ENCODE results near the gene ITPK1.

The ITPK1 gene

GRCh38 chr14:93044556-93044955 lies 71.2 kb downstream of the ITPK1 start:
- DNase-seq (ENCODE audit: low read depth): peak; percentile 54

DNA sequence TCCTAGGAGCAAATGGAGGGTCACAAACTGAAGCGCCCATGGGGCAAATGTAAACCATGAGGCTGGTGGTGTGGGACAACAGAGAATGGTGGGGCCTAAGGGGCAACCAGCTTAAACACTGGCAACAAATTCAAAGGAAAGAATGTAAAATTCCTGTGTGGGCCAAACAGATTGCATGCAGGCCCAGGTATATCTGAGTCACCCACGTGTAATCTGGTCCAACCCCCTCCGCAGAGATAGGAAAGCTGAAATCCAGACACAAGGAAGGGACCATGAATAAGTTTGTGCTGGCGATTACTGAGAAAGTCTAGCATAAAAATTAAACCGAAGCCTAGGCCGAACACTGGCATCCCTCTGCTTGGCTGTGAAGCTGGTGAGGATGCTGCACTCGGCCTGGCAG lies 71.6 kb downstream of the ITPK1 start:
- DNase-seq (ENCODE audit: low read depth): no peak

GRCh38 chr14:93042968-93043940 lies 72.5 kb downstream of the ITPK1 start:
- DNase-seq (ENCODE audit: low read depth): no peak

DNA sequence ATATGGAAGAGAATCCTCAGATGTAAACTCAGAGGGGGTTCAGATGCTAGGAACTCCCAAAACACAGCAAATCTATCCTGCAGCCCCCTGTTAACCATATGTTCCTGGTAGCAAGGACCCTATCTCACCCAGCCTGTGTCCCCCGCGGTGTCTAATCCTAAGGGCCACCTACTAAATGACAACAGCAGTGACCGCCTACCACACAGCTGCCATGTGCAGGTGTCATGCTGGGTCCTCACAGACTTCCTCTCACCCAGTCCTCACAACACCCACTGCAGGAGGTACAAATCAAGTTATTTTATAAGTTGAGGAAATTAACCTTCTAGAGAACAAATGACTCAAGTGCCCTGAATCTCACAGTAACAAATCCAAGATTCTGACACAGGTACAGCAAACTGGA lies 73.9 kb downstream of the ITPK1 start:
- no peak for DNase-seq (ENCODE audit: low read depth)

DNA sequence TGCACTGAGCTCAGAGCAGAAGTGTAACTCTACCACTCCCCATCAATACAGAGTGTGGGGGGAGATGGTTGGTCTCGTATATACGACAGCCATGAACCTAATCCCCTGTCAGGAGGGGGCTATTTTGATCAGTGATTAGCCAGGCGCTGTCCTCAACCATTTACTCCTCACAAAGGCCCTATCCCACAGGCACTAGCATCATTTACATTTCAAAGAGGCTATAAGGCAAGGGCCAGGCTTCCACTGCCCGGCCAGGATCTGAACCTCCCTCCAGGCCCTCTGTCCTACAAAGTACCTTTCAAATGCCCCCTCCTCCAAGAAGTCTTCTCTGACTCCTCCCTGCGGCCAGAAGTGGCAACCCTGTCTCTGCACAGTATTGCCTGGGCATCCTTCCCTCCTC lies 74.7 kb downstream of the ITPK1 start:
- DNase-seq (ENCODE audit: low read depth): no peak

GRCh38 chr14:93040443-93040842 lies 75.3 kb downstream of the ITPK1 start:
- no peak for DNase-seq (ENCODE audit: low read depth)

DNA sequence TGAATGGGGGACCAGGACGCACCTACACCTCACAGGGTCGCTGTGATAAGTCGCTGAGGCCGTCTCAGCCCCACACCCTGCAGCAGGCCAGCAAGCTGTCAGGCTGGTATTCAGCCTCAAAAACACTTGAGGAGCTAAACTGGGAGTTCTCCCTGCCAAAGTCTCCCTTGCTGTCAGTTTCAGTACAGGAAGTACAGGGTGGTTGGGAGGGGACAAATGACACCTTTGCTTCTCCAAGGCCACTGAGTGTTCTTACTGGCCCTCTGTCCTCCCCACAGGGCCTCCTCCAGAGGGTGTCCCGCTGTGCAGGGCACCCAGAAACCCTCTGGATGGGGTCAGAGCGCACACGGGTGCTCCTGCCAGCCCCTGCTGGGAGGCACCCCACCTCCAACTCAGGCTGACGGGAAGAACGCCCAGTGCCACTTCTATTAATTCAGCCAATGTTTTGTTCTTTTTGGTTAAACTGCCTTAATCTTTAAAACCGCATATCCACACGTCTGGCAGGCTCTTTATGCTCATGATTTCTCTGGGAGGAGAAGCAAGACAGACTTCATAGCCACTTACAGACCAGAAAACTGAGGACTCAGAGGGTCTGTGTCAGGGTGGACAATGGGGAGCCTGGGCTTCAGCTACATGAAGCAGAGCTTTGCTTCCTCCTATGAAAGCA lies 75.9 kb downstream of the ITPK1 start:
- DNase-seq (ENCODE audit: low read depth): no peak

DNA sequence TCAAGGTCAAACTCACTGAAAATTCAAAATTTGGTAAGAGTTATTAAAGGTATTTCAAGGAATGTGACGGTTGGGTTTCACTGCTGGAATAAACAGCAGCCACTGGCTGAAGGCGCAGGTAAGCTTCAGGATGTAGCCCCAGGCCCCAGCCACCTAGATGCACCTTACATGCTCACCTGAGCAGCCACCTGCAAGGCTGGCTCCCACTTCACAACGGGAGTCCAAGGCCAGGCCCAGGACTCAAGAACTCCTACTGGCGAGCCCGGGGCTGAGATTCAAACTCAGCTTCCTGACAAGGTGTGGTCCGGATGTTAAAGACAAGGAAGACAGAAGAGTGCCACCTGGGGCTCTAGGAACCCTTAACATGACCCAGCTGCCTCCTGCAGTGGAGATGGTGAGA lies 78.4 kb downstream of the ITPK1 start:
- no peak for DNase-seq (ENCODE audit: low read depth)

DNA sequence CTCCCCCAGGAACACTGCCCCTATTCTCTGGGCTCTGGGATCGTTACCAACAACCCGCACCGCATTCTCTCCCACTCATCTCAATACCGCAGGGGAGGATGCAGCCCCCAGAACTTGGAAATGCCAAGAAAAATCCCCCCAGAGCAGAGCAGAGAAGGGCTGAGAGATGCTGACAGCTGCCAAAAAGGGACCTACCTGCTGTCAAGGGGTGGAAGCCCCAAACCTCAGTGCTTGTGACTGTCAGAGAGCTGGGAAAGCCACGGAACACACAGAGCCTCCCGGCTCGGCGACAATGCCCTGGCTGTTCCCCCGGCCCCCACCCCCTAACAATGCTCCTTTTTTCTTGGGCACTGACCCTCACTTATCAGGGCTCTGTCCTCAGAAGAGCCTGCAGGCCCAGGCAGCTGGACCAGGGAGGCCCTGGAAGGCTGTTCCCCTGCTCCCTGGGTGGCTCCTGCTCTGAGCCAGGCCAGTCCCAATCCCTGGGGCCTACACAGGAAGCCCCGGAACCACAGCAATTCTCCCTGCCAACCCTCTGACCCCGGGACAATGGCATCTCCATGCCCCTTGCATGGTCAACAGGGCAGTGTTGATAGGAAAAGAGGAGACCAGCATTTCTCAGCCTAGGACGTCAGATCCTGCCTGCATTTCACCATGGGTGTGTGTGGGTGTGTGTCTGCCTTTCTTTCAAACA lies 78.9 kb downstream of the ITPK1 start:
- DNase-seq (ENCODE audit: low read depth): no peak

- no peak for DNase-seq (ENCODE audit: low read depth)
These were observed 79.6 kb downstream of the ITPK1 start for GRCh38 chr14:93035917-93036651.

DNA sequence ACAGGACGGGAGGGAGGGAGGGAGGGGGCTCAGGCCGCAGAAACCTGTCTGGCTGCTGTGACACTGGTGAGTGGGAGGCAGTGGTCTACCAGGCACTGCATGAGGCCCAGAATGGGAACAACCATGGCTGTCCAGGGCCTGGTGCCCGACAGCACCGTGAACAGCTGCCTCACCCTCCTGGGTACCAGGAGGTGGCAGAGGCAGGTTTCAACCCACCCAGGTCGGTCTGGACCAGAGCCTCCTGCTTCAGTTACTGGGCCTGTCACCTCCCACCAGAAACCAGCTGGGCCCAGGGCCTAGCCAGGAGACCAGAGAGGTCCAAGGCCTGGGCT lies 80.2 kb downstream of the ITPK1 start:
- DNase-seq (ENCODE audit: low read depth): no peak

GRCh38 chr14:93034671-93034994 lies 81.1 kb downstream of the ITPK1 start:
- DNase-seq (ENCODE audit: low read depth): no peak

DNA sequence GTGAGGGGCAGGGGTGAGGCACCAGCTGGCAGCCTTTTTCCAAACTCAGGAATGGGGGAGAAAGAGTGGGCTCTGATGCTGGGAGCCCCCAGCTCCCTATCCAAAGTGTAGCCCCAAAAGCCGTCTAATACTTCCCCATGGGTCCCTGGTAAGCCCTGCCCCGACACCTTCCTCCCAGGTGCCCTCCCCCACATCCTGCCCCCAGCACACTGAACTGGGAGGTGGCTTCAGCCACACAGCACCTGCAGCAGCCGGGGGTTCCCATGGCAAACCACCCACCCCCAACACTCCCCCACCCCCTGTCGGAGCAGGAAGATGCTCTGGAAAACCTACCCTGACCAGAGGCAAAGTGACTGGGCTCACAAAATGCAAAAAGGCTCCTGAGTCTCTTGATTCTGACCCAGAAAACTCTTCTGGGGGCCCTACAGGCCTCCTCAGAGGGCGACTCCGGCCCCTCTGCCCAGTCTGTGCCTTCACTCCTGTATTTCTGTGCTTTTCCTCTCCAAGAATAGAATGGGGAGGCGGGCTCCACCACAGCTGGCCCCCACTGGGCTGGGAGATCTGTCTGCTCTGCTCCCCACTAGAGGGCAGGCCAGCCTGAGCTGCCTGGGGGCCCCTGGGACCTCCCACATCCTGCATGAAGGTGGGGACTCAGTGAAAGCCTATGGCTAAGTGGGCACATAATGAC lies 81.6 kb downstream of the ITPK1 start:
- no peak for DNase-seq (ENCODE audit: low read depth)

DNA sequence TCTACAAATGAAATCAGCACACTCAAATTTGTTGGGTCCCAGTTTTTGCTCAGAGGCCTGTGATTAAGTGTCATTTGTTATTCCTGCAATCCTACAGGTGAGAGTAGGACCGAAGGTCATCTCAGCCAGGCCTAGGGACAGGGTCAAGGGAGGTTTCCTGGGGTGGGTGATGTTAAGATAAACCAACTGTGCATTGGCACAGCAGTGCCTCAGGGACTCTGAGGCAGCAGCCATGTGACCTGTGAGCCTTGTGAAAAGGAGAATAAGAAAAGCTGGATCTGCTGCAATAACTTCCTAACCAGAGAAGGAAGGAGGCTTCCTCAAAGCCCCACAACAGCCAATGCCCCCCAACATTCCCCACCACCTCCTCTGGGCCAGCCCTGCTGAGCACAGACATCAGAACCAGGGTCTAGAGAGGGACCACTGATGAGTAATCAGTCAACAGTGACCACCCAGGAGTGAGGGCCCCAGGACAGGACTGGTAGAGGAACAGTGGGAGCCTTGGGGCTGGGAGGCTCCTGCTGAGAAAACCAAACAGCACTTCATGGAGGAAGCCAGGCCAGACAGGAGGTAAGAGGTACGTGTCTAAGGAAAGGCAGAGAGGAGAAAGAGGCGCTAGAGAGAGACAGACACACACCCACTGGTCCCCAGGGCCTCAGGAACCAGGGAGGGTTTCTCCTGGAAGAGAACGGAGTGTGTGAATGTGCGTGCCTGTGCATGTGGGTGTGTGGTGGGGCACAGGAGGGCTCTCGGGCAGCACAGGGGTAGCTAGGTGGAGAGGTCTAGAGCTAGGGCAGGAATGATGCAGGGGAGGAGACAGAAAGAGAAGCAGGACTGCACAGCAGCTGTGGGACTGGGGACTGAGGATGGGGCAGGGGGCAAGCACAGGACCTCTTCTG lies 82.4 kb downstream of the ITPK1 start:
- DNase-seq (ENCODE audit: low read depth): no peak

DNA sequence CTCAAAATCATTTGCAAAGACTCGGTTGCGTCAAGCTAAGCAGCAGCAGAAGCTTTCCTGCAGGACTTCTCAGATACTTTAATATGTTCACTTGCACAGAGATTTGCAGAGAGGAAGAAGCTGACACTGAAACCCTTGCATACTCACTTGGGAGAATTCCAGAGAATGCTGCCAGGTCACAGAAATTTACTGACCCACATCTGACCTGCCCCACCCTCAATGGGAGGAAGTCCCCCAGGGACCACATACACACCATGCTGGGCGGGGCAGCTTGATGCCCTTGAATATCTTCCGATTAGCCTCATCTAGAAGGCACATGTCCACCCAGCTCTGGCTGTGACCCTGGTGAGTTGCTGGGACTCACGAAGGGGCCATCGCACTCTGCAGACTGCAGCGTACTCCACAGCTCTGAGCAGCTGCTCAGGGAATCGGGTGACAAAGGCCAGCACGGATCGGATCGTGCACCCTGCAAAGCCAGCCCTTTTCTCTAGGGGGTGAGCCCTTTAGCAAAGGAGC lies 83.2 kb downstream of the ITPK1 start:
- no peak for DNase-seq (ENCODE audit: low read depth)

DNA sequence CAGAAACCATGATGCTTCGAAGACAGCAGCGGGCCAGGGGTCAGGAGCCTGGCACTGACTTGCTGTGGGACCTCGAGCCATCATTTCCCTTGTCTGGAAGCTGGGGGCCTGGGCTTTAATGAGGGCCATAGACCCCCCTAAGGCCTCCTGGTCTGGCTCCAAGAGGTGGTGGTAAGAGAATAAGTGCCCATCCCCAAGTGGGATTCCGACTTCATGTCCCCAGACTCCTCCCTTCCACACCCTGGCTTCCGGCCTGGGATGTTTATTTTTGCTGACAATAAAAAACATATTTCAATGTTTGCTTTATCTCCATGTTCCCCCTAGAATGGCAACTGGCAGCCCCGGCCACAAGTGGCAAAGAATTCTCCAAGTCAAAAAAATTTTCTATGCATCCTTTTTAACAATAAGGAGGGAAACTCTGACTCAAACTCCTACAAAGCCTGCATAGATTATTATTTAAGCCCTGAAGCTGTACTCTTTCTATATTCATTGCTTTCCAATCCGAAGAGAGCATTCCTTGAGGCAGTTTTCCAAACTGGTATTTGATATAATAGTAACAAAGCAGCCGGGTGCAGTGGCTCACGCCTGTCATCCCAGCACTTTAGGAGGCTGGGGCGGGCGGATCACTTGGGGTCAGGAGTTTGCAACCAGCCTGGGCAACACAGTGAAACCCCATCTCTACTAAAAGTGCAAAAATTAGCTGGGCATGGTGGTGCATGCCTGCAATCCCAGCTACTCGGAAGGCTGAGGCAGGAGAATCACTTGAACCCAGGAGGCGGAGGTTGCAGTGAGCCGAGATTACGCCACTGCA lies 84.0 kb downstream of the ITPK1 start:
- DNase-seq (ENCODE audit: low read depth): no peak

DNA sequence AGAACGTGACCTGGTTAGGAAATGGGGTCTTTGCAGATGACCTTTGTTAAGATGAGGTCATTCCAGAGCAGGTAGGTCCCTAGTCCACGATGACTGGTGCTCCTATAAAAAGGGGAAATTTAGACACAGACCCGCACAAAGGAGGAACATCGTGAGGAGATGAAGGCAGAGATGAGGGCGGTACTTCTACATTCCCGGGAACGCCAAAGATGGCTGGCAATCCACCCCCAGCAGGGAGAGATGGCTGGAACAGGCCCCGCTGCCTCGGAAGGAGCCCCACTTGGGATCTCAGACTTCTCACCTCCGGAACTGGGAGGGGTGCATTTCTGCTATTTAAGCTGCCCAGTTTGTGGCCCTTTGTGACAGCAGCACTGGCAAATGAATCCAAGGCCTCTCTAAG lies 85.0 kb downstream of the ITPK1 start:
- DNase-seq (ENCODE audit: low read depth): no peak

GRCh38 chr14:93029911-93030508 lies 85.7 kb downstream of the ITPK1 start:
- DNase-seq (ENCODE audit: low read depth): no peak

- DNase-seq (ENCODE audit: low read depth): no peak
These were observed 86.3 kb downstream of the ITPK1 start for GRCh38 chr14:93029417-93029816.
